Ascending aorta (tissue), 2 donors: Measurements from ENCODE around the gene SETBP1. TPM values are rescaled to one million over a fixed set of nuclear protein-coding genes. Genes with fewer than 3 reads are reported as not detected.

Source experiments
- DNase-seq, 2 donors: peaks; one replicate each; pipeline ENCODE4 v3.0.0-alpha.2; 2019; ENCODE audit warnings: low spot score in 2 of 2
- H3K27ac ChIP-seq, 2 donors: fragments of 200-600 bp; sonication (generic); one replicate each; pipeline ENCODE4 v1.5.1; 2016 to 2017; ENCODE audit warnings: mild to moderate bottlenecking in 1 of 2
- H3K27me3 ChIP-seq: fragments of 200-600 bp; sonication (generic); one replicate; pipeline ENCODE4 v1.5.1; 2017
- H3K36me3 ChIP-seq, 2 donors: fragments of 200-600 bp; sonication (generic); one replicate each; pipeline ENCODE4 v1.5.1; 2016
- H3K4me1 ChIP-seq, 2 donors: fragments of 200-600 bp; sonication (generic); one replicate each; pipeline ENCODE4 v1.5.1; 2016 to 2017; ENCODE audit warnings: mild to moderate bottlenecking in 1 of 2
- H3K4me3 ChIP-seq, 2 donors: fragments of 200-600 bp; sonication (generic); one replicate each; pipeline ENCODE4 v1.5.1; 2016 to 2017; ENCODE audit warnings: mild to moderate bottlenecking in 1 of 2
- H3K9me3 ChIP-seq, 2 donors: fragments of 200-600 bp; sonication (generic); one replicate each; pipeline ENCODE4 v1.5.1; 2016
- intact Hi-C: fragments of 100-400 bp; cut with DNase I; formaldehyde crosslinking; loops from one replicate; pipeline ENCODE4 v1.15.1; 2023
- total RNA-seq: library from RNA; depleted of rRNA; stranded (reverse); fragments of >200 nt; gene quantifications from one replicate; pipeline ENCODE4 v1.1.0, GENCODE V29; 2016
- TF ChIP-seq, protein P1 (sequence below), 3 experiments: fragments of 200-600 bp in 2 of 3; fragments of 450-650 bp in 1 of 3; sonication (generic) in 2 of 3; IDR thresholded peaks; one replicate each; pipeline ENCODE4 v1.5.1; 2016 to 2019; ENCODE audit warnings: antibody characterized with exemption in 3 of 3, mild to moderate bottlenecking in 1 of 3, moderate library complexity in 1 of 3

The SETBP1 gene
- total RNA-seq, 1 donor from 2014 or later: 23.5 TPM

- DNase-seq: no peak
- no peak overlapping the region for H3K4me3 ChIP-seq
- no peaks in the 10 kb centered on the region for H3K9me3 ChIP-seq
- H3K27ac ChIP-seq: no peak overlapping the region
- no peaks in the 10 kb centered on the region for H3K36me3 ChIP-seq
- H3K4me1 ChIP-seq: no peaks in the 10 kb centered on the region
- TF ChIP-seq, protein P1, sequence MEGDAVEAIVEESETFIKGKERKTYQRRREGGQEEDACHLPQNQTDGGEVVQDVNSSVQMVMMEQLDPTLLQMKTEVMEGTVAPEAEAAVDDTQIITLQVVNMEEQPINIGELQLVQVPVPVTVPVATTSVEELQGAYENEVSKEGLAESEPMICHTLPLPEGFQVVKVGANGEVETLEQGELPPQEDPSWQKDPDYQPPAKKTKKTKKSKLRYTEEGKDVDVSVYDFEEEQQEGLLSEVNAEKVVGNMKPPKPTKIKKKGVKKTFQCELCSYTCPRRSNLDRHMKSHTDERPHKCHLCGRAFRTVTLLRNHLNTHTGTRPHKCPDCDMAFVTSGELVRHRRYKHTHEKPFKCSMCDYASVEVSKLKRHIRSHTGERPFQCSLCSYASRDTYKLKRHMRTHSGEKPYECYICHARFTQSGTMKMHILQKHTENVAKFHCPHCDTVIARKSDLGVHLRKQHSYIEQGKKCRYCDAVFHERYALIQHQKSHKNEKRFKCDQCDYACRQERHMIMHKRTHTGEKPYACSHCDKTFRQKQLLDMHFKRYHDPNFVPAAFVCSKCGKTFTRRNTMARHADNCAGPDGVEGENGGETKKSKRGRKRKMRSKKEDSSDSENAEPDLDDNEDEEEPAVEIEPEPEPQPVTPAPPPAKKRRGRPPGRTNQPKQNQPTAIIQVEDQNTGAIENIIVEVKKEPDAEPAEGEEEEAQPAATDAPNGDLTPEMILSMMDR (IDR thresholded peaks at IDR 0.05): no peak
- H3K27me3 ChIP-seq: no peaks in the 10 kb centered on the region
- intact Hi-C loops: no loop called here
These were observed 432.0 kb downstream of the SETBP1 start for GRCh38 chr18:45112682-45113081.

- TF ChIP-seq, protein P1 (IDR thresholded peaks at IDR 0.05): no peak
- Histone ChIP-seq H3K27ac (no peak overlapping the region), H3K36me3 (no peaks in the 10 kb centered on the region), H3K27me3 (no peaks in the 10 kb centered on the region), H3K9me3 (no peaks in the 10 kb centered on the region), H3K4me1 (no peaks in the 10 kb centered on the region), H3K4me3 (no peak overlapping the region)
- DNase-seq: no peak
- intact Hi-C loops: no loop called here
These were observed 435.4 kb downstream of the SETBP1 start for GRCh38 chr18:45116116-45116515.
